WTC11 (cell line): Measurements from ENCODE around the gene STUM. TPM values are rescaled to one million over a fixed set of nuclear protein-coding genes. Genes with fewer than 3 reads are reported as not detected.

Experiments
- ATAC-seq: fragments of 200-7000 bp; cut with Tn5 transposase; 2 replicates; pipeline ENCODE4 v1.10.0; 2021; ENCODE audit warnings: mild to moderate bottlenecking, moderate library complexity
- CTCF ChIA-PET: fragments of 300-600 bp; sonication (Branson Sonifier 250); formaldehyde crosslinking; loops from one replicate; lab custom pipeline; 2021; ENCODE audit warnings: antibody characterized with exemption; lab: Charles Lee
- POLR2A ChIA-PET: fragments of 350-600 bp; sonication (Branson Sonifier 250); formaldehyde crosslinking; loops from one replicate; lab custom pipeline; 2021; ENCODE audit warnings: antibody characterized with exemption; lab: Charles Lee
- DNase-seq: peaks from one replicate; pipeline ENCODE4 v3.0.0; 2021; ENCODE audit warnings: low spot score
- H3K27ac Mint-ChIP-seq: 2 replicates; pipeline ENCODE4 v1.8.0; 2021; ENCODE audit warnings: mixed read lengths
- H3K27me3 Mint-ChIP-seq: 2 replicates; pipeline ENCODE4 v1.8.0; 2021; ENCODE audit warnings: low read depth, mild to moderate bottlenecking, moderate library complexity, mixed read lengths
- H3K36me3 Mint-ChIP-seq: 2 replicates; pipeline ENCODE4 v1.8.0; 2021; ENCODE audit warnings: mixed read lengths
- H3K4me1 Mint-ChIP-seq: 2 replicates; pipeline ENCODE4 v1.8.0; 2022; ENCODE audit warnings: mixed read lengths
- H3K4me3 Mint-ChIP-seq: 2 replicates; pipeline ENCODE4 v1.8.0; 2021; ENCODE audit warnings: mild to moderate bottlenecking, moderate library complexity, mixed read lengths
- H3K9me3 Mint-ChIP-seq: 2 replicates; pipeline ENCODE4 v1.8.0; 2021; ENCODE audit warnings: mixed read lengths
- CREM ChIP-seq: sonication (generic); formaldehyde crosslinking; IDR thresholded peaks from 2 replicates; pipeline ENCODE4 v1.8.1; 2022; ENCODE audit warnings: mild to moderate bottlenecking, missing genetic modification reagents, moderate library complexity
- ELF4 ChIP-seq: sonication (generic); formaldehyde crosslinking; IDR thresholded peaks from 2 replicates; pipeline ENCODE4 v1.8.1; 2022; ENCODE audit warnings: low read depth, mild to moderate bottlenecking, moderate library complexity, missing genetic modification reagents
- ESRRA ChIP-seq: sonication (generic); formaldehyde crosslinking; IDR thresholded peaks from 2 replicates; pipeline ENCODE4 v1.8.1; 2022; ENCODE audit warnings: mild to moderate bottlenecking, missing genetic modification reagents, borderline replicate concordance
- IRF1 ChIP-seq: sonication (generic); formaldehyde crosslinking; IDR thresholded peaks from 2 replicates; pipeline ENCODE4 v1.8.0; 2023; ENCODE audit warnings: missing genetic modification reagents
- JAZF1 ChIP-seq: fragments of 250-450 bp; sonication (Bioruptor Pico); IDR thresholded peaks from 2 replicates; pipeline ENCODE4 v1.9.0; 2021; ENCODE audit warnings: moderate library complexity, mild to moderate bottlenecking, inconsistent platforms
- JUN ChIP-seq: sonication (generic); formaldehyde crosslinking; IDR thresholded peaks from 2 replicates; pipeline ENCODE4 v1.8.0; 2023; ENCODE audit warnings: mild to moderate bottlenecking, missing genetic modification reagents
- KAT7 ChIP-seq: sonication (generic); formaldehyde crosslinking; IDR thresholded peaks from 2 replicates; pipeline ENCODE4 v1.8.1; 2023; ENCODE audit warnings: missing genetic modification reagents, mild to moderate bottlenecking, borderline replicate concordance
- MAX ChIP-seq: sonication (generic); formaldehyde crosslinking; IDR thresholded peaks from 2 replicates; pipeline ENCODE4 v1.8.0; 2022; ENCODE audit warnings: mild to moderate bottlenecking, missing genetic modification reagents
- MLX ChIP-seq: sonication (generic); formaldehyde crosslinking; IDR thresholded peaks from 2 replicates; pipeline ENCODE4 v1.8.1; 2023; ENCODE audit warnings: mild to moderate bottlenecking, missing genetic modification reagents, moderate library complexity
- NR1H2 ChIP-seq: sonication (generic); formaldehyde crosslinking; IDR thresholded peaks from 2 replicates; pipeline ENCODE4 v1.9.0; 2021; ENCODE audit warnings: mild to moderate bottlenecking, moderate library complexity, missing genetic modification reagents
- NR2C2 ChIP-seq: sonication (generic); formaldehyde crosslinking; IDR thresholded peaks from 2 replicates; pipeline ENCODE4 v1.8.0; 2022; ENCODE audit warnings: mild to moderate bottlenecking, missing genetic modification reagents
- NR3C1 ChIP-seq: sonication (generic); formaldehyde crosslinking; conservative IDR thresholded peaks from 2 replicates; pipeline ENCODE4 v1.8.1; 2023; ENCODE audit warnings: low read depth, mild to moderate bottlenecking, missing genetic modification reagents
- PRRX2 ChIP-seq: fragments of 250-450 bp; sonication (Bioruptor Pico); IDR thresholded peaks from 2 replicates; pipeline ENCODE4 v1.8.0; 2021; ENCODE audit warnings: mild to moderate bottlenecking
- SOX15 ChIP-seq: fragments of 250-450 bp; sonication (Bioruptor Pico); IDR thresholded peaks from 2 replicates; pipeline ENCODE4 v1.9.0; 2021; ENCODE audit warnings: mild to moderate bottlenecking
- TEAD1 ChIP-seq: sonication (generic); formaldehyde crosslinking; IDR thresholded peaks from 2 replicates; pipeline ENCODE4 v1.8.0; 2022; ENCODE audit warnings: mild to moderate bottlenecking, missing genetic modification reagents
- TEAD4 ChIP-seq: sonication (generic); formaldehyde crosslinking; IDR thresholded peaks from 2 replicates; pipeline ENCODE4 v1.8.0; 2022; ENCODE audit warnings: mild to moderate bottlenecking, missing genetic modification reagents
- TP53 ChIP-seq: sonication (generic); formaldehyde crosslinking; IDR thresholded peaks from 2 replicates; pipeline ENCODE4 v1.8.1; 2023; ENCODE audit warnings: mild to moderate bottlenecking, missing genetic modification reagents
- ZNF138 ChIP-seq: sonication (generic); formaldehyde crosslinking; conservative IDR thresholded peaks from 2 replicates; pipeline ENCODE4 v1.8.1; 2022; ENCODE audit warnings: mild to moderate bottlenecking, moderate library complexity, missing genetic modification reagents
- ZNF219 ChIP-seq: sonication (generic); formaldehyde crosslinking; IDR thresholded peaks from 2 replicates; pipeline ENCODE4 v1.8.0; 2023; ENCODE audit warnings: missing genetic modification reagents, mild to moderate bottlenecking, borderline replicate concordance
- ZNF232 ChIP-seq: sonication (generic); formaldehyde crosslinking; IDR thresholded peaks from 2 replicates; pipeline ENCODE4 v1.8.0; 2022; ENCODE audit warnings: mild to moderate bottlenecking, missing genetic modification reagents
- ZNF396 ChIP-seq: fragments of 250-450 bp; sonication (Bioruptor Pico); IDR thresholded peaks from 2 replicates; pipeline ENCODE4 v1.8.0; 2021; ENCODE audit warnings: mild to moderate bottlenecking, moderate library complexity, borderline replicate concordance
- ZNF671 ChIP-seq: fragments of 250-450 bp; sonication (Bioruptor Pico); IDR thresholded peaks from 2 replicates; pipeline ENCODE4 v1.8.0; 2021; ENCODE audit warnings: mild to moderate bottlenecking
- total RNA-seq: library from RNA; stranded (reverse); gene quantifications from 3 replicates; pipeline ENCODE4 v1.2.3, GENCODE V29; 2021
- TF ChIP-seq, protein P1 (sequence below): fragments of 250-450 bp; sonication (Bioruptor Pico); IDR thresholded peaks from 2 replicates; pipeline ENCODE4 v1.9.0; 2021; ENCODE audit warnings: mild to moderate bottlenecking
- TF ChIP-seq, protein P2 (sequence below): sonication (generic); formaldehyde crosslinking; IDR thresholded peaks from 2 replicates; pipeline ENCODE4 v1.8.1; 2023; ENCODE audit warnings: mild to moderate bottlenecking, missing genetic modification reagents
- TF ChIP-seq, protein P3 (sequence below): sonication (generic); formaldehyde crosslinking; IDR thresholded peaks from 2 replicates; pipeline ENCODE4 v1.8.1; 2023; ENCODE audit warnings: mild to moderate bottlenecking, missing genetic modification reagents, borderline replicate concordance

STUM gene
- total RNA-seq, 1 experiment from 2014 or later: 2.5 TPM

DNA sequence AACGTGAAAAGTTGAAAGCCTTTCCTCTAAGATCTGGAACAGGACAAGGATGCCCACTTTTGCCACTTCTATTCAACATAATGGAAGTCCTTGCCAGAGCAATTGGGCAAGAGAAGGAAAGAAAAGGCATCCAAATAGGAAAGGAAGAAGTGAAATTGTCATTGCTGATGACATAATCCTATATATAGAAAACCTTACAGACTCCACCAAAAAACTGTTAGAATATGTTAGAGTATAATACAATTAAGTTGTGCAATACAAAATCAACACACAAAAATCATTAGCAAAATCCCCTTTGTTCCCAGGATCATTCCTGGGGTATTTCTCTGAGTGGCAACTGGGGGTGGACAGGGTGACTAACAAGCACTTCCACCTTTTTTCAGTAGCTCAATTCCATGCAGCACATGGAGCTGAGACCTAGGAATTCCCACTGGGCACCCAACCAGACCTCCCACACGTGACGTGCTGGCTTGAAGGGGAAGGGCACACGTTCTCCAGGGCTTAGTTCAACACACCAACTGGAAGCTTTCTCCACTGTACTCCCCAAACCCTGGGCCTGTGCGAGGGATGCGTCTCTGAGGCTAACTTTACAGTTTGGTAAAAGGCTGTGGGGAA lies 9.6 kb downstream of the STUM start (continued):
- TF ChIP-seq ZNF396 (CRISPR knock-in tag): no peak

DNA sequence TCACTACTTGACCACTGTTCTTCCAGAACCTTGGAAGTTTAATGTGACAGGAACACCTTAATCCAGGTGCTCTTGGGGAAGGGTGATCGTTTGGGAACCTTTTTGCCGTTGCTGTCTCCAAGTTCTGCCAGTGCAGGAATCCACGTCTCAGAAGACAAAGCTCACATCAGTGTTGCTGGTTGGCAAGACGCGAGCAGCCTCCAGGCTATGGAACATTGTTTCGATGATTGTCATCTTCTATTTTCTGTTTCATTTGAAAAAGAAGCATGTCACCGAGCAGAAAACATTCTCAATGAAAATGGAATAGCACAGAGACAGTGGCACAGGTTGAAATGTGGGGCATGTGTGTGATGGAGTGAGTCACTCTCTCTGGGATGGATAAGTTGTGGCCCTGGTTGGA lies 11.7 kb downstream of the STUM start:
- no peaks in the 10 kb centered on the region for H3K4me1 Mint-ChIP-seq
- ChIA-PET POLR2A (no interaction called here), CTCF (interaction anchor here (1.1 kb wide), 1 partner anchor 10 kb away, joined by 4 read pairs; no protein-coding TSS in a partner anchor)
- no peak for TF ChIP-seq MLX (CRISPR knock-in tag)
- no peak for TF ChIP-seq TEAD1
- TF ChIP-seq ZNF219 (CRISPR knock-in tag): no peak
- no peak for TF ChIP-seq ELF4 (CRISPR knock-in tag)
- no peak for TF ChIP-seq JAZF1 (CRISPR knock-in tag)
- no peak for TF ChIP-seq NR2C2 (CRISPR knock-in tag)
- no peak for TF ChIP-seq NR1H2
- TF ChIP-seq IRF1 (CRISPR knock-in tag): no peak
- TF ChIP-seq, protein P1, sequence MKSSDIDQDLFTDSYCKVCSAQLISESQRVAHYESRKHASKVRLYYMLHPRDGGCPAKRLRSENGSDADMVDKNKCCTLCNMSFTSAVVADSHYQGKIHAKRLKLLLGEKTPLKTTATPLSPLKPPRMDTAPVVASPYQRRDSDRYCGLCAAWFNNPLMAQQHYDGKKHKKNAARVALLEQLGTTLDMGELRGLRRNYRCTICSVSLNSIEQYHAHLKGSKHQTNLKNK (CRISPR knock-in tag): no peak
- no peaks in the 10 kb centered on the region for H3K36me3 Mint-ChIP-seq
- H3K9me3 Mint-ChIP-seq: peaks cover 7% of the 10 kb centered on the region; the same call in 1 of the 2 replicates
- no peak overlapping the region for H3K4me3 Mint-ChIP-seq
- H3K27me3 Mint-ChIP-seq: no peaks in the 10 kb centered on the region; the same call in none of the 2 replicates
- no peak overlapping the region for H3K27ac Mint-ChIP-seq
- ATAC-seq (no peak), DNase-seq (no peak)

- no peaks in the 10 kb centered on the region; the same call in none of the 2 replicates for H3K27me3 Mint-ChIP-seq
- no peak overlapping the region for H3K27ac Mint-ChIP-seq
- no peak for TF ChIP-seq ZNF138 (CRISPR knock-in tag)
- TF ChIP-seq MAX: no peak
- TF ChIP-seq, protein P2, sequence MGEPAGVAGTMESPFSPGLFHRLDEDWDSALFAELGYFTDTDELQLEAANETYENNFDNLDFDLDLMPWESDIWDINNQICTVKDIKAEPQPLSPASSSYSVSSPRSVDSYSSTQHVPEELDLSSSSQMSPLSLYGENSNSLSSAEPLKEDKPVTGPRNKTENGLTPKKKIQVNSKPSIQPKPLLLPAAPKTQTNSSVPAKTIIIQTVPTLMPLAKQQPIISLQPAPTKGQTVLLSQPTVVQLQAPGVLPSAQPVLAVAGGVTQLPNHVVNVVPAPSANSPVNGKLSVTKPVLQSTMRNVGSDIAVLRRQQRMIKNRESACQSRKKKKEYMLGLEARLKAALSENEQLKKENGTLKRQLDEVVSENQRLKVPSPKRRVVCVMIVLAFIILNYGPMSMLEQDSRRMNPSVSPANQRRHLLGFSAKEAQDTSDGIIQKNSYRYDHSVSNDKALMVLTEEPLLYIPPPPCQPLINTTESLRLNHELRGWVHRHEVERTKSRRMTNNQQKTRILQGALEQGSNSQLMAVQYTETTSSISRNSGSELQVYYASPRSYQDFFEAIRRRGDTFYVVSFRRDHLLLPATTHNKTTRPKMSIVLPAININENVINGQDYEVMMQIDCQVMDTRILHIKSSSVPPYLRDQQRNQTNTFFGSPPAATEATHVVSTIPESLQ: no peak
- TF ChIP-seq ESRRA: no peak
- TF ChIP-seq ZNF232 (CRISPR knock-in tag): no peak
- TF ChIP-seq, protein P1 (CRISPR knock-in tag): no peak
- no peak for TF ChIP-seq IRF1 (CRISPR knock-in tag)
- no peak for TF ChIP-seq TEAD4
- TF ChIP-seq TP53 (CRISPR knock-in tag): no peak
- TF ChIP-seq PRRX2 (CRISPR knock-in tag): no peak
- TF ChIP-seq, protein P3, sequence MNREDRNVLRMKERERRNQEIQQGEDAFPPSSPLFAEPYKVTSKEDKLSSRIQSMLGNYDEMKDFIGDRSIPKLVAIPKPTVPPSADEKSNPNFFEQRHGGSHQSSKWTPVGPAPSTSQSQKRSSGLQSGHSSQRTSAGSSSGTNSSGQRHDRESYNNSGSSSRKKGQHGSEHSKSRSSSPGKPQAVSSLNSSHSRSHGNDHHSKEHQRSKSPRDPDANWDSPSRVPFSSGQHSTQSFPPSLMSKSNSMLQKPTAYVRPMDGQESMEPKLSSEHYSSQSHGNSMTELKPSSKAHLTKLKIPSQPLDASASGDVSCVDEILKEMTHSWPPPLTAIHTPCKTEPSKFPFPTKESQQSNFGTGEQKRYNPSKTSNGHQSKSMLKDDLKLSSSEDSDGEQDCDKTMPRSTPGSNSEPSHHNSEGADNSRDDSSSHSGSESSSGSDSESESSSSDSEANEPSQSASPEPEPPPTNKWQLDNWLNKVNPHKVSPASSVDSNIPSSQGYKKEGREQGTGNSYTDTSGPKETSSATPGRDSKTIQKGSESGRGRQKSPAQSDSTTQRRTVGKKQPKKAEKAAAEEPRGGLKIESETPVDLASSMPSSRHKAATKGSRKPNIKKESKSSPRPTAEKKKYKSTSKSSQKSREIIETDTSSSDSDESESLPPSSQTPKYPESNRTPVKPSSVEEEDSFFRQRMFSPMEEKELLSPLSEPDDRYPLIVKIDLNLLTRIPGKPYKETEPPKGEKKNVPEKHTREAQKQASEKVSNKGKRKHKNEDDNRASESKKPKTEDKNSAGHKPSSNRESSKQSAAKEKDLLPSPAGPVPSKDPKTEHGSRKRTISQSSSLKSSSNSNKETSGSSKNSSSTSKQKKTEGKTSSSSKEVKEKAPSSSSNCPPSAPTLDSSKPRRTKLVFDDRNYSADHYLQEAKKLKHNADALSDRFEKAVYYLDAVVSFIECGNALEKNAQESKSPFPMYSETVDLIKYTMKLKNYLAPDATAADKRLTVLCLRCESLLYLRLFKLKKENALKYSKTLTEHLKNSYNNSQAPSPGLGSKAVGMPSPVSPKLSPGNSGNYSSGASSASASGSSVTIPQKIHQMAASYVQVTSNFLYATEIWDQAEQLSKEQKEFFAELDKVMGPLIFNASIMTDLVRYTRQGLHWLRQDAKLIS (CRISPR knock-in tag): no peak
- TF ChIP-seq KAT7 (CRISPR knock-in tag): no peak
- no peak for TF ChIP-seq NR3C1 (CRISPR knock-in tag)
- no peak for TF ChIP-seq CREM (CRISPR knock-in tag)
- no peak for TF ChIP-seq JUN (CRISPR knock-in tag)
- no peak for TF ChIP-seq SOX15 (CRISPR knock-in tag)
- no peak for TF ChIP-seq ZNF671 (CRISPR knock-in tag)
- TF ChIP-seq ZNF396 (CRISPR knock-in tag): no peak
- H3K4me3 Mint-ChIP-seq: no peak overlapping the region
- peaks cover 7% of the 10 kb centered on the region; the same call in 1 of the 2 replicates for H3K9me3 Mint-ChIP-seq
- POLR2A ChIA-PET: no interaction called here
- CTCF ChIA-PET: interaction anchor here (0.6 to 0.8 kb wide), 2 partner anchors 46 to 55 kb away, joined by 3 to 5 read pairs; no protein-coding TSS in a partner anchor
- no peaks in the 10 kb centered on the region for H3K36me3 Mint-ChIP-seq
- H3K4me1 Mint-ChIP-seq: no peaks in the 10 kb centered on the region
- DNase-seq: no peak
- no peak for ATAC-seq
Observed at GRCh38 chr1:226562989-226563388, 14.4 kb downstream of the STUM start.
